GM12891 (cell line): ENCODE results near the gene PPIL1.

Experiments used
- POLR2A ChIP-seq: IDR thresholded peaks from 2 replicates; pipeline ENCODE4 v1.6.1; 2011; ENCODE audit warnings: low read depth, low read length, control low read depth
- POLR2AphosphoS5 ChIP-seq: IDR thresholded peaks from 2 replicates; pipeline ENCODE4 v1.6.1; 2011; ENCODE audit warnings: low read depth, low read length, control low read depth

GRCh38 chr6:36857325-36857724 is 17.3 kb downstream of the PPIL1 start:
- TF ChIP-seq POLR2A (no peak), POLR2AphosphoS5 (no peak)
